HEK293 (cell line): ENCODE data around the gene GATAD2A.

ENCODE experiments used
- CTCF ChIA-PET: fragments of 350-600 bp; formaldehyde crosslinking; extraction: SDS; loops from one replicate; lab custom pipeline; 2021; ENCODE audit warnings: antibody characterized with exemption; lab: Yijun Ruan, JAX
- POLR2A ChIA-PET: fragments of 300-600 bp; formaldehyde crosslinking; extraction: SDS; loops from one replicate; lab custom pipeline; 2020; ENCODE audit warnings: antibody characterized with exemption, inconsistent platforms; lab: Yijun Ruan, JAX
- H3K27ac ChIP-seq: fragments of 200-500 bp; sonication (Bioruptor generic); 2 replicates; pipeline ENCODE4 v1.5.1; 2014; ENCODE audit warnings: low read depth, low read length, control low read depth, inconsistent platforms; ENCODE audit errors: extremely low read depth
- H3K36me3 ChIP-seq, 2 experiments: fragments of 200-500 bp in 1 of 2; sonication (Bioruptor generic) in 1 of 2; 1 replicate in 1 of 2; 2 replicates in 1 of 2; pipeline ENCODE4 v1.5.1; 2014 to 2017; ENCODE audit warnings: inconsistent platforms in 2 of 2, low read length in 2 of 2; ENCODE audit not compliant: control insufficient read depth in 2 of 2, insufficient read depth in 1 of 2
- H3K4me1 ChIP-seq: fragments of 200-500 bp; sonication (Bioruptor generic); 2 replicates; pipeline ENCODE4 v1.5.1; 2014; ENCODE audit warnings: mild to moderate bottlenecking, low read length, inconsistent platforms; ENCODE audit not compliant: control insufficient read depth, insufficient read depth
- H3K4me3 ChIP-seq: 2 replicates; pipeline ENCODE4 v1.5.1; 2011; ENCODE audit warnings: low read depth, mild to moderate bottlenecking, control low read depth, low read length, moderate library complexity
- H3K9me3 ChIP-seq: fragments of 200-500 bp; sonication (Bioruptor generic); 2 replicates; pipeline ENCODE4 v1.5.1; 2014; ENCODE audit warnings: low read depth, low read length, inconsistent platforms; ENCODE audit not compliant: control insufficient read depth, insufficient read depth
- ELK4 ChIP-seq: IDR thresholded peaks from 2 replicates; pipeline ENCODE4 v1.6.1; 2011; ENCODE audit warnings: mild to moderate bottlenecking, low read depth, low read length, borderline replicate concordance
- GLIS2 ChIP-seq: fragments of 450-650 bp; formaldehyde crosslinking; IDR thresholded peaks from 2 replicates; pipeline ENCODE4 v1.5.1; 2016; ENCODE audit warnings: missing biosample characterization, missing genetic modification characterization
- KLF1 ChIP-seq: fragments of 450-650 bp; formaldehyde crosslinking; IDR thresholded peaks from 2 replicates; pipeline ENCODE4 v1.5.1; 2016; ENCODE audit warnings: missing biosample characterization, missing genetic modification characterization
- KLF9 ChIP-seq: fragments of 450-650 bp; formaldehyde crosslinking; IDR thresholded peaks from 2 replicates; pipeline ENCODE4 v1.5.1; 2016; ENCODE audit warnings: missing biosample characterization, missing genetic modification characterization, low read depth
- MZF1 ChIP-seq: fragments of 450-650 bp; formaldehyde crosslinking; IDR thresholded peaks from 2 replicates; pipeline ENCODE4 v1.5.1; 2017; ENCODE audit warnings: missing biosample characterization, missing genetic modification characterization, borderline replicate concordance
- OSR2 ChIP-seq: fragments of 450-650 bp; formaldehyde crosslinking; IDR thresholded peaks from 2 replicates; pipeline ENCODE4 v1.5.1; 2016; ENCODE audit warnings: missing biosample characterization, missing genetic modification characterization
- PBX3 ChIP-seq: sonication (generic); formaldehyde crosslinking; IDR thresholded peaks from 2 replicates; pipeline ENCODE4 v1.8.1; 2022; ENCODE audit warnings: mild to moderate bottlenecking, moderate library complexity, missing genetic modification reagents
- SP2 ChIP-seq: fragments of 450-650 bp; formaldehyde crosslinking; IDR thresholded peaks from 2 replicates; pipeline ENCODE4 v1.5.1; 2016; ENCODE audit warnings: missing biosample characterization, missing genetic modification characterization
- SP3 ChIP-seq: fragments of 450-650 bp; formaldehyde crosslinking; IDR thresholded peaks from 2 replicates; pipeline ENCODE4 v1.5.1; 2016; ENCODE audit warnings: missing biosample characterization, missing genetic modification characterization
- YY1 ChIP-seq: fragments of 450-650 bp; formaldehyde crosslinking; IDR thresholded peaks from 2 replicates; pipeline ENCODE4 v1.5.1; 2018; ENCODE audit warnings: missing biosample characterization, missing genetic modification characterization
- ZBTB11 ChIP-seq: fragments of 450-650 bp; formaldehyde crosslinking; conservative IDR thresholded peaks from 2 replicates; pipeline ENCODE4 v1.5.1; 2016; ENCODE audit warnings: low read depth, missing biosample characterization, missing genetic modification characterization
- ZBTB20 ChIP-seq: fragments of 450-650 bp; formaldehyde crosslinking; IDR thresholded peaks from 2 replicates; pipeline ENCODE4 v1.5.1; 2016; ENCODE audit warnings: missing biosample characterization, missing genetic modification characterization
- ZBTB26 ChIP-seq: fragments of 450-650 bp; formaldehyde crosslinking; optimal IDR thresholded peaks from 2 replicates; pipeline ENCODE3; 2016; ENCODE audit warnings: missing biosample characterization, mild to moderate bottlenecking, missing genetic modification characterization
- ZEB2 ChIP-seq: fragments of 450-650 bp; formaldehyde crosslinking; IDR thresholded peaks from 2 replicates; pipeline ENCODE4 v1.5.1; 2016; ENCODE audit warnings: missing biosample characterization, missing genetic modification characterization
- ZNF174 ChIP-seq: fragments of 450-650 bp; formaldehyde crosslinking; IDR thresholded peaks from 2 replicates; pipeline ENCODE4 v1.5.0; 2017; ENCODE audit warnings: missing biosample characterization, mild to moderate bottlenecking, missing genetic modification characterization
- ZNF2 ChIP-seq: fragments of 450-650 bp; formaldehyde crosslinking; IDR thresholded peaks from 2 replicates; pipeline ENCODE4 v1.5.1; 2016; ENCODE audit warnings: missing biosample characterization, missing genetic modification characterization
- ZNF211 ChIP-seq: fragments of 450-650 bp; formaldehyde crosslinking; IDR thresholded peaks from 2 replicates; pipeline ENCODE4 v1.5.1; 2016; ENCODE audit warnings: low read depth, missing biosample characterization, missing genetic modification characterization
- ZNF223 ChIP-seq: fragments of 450-650 bp; formaldehyde crosslinking; IDR thresholded peaks from 2 replicates; pipeline ENCODE4 v1.5.1; 2016; ENCODE audit warnings: missing biosample characterization, missing genetic modification characterization
- ZNF391 ChIP-seq: fragments of 450-650 bp; formaldehyde crosslinking; IDR thresholded peaks from 2 replicates; pipeline ENCODE4 v1.5.1; 2016; ENCODE audit warnings: low read depth, missing biosample characterization, missing genetic modification characterization, borderline replicate concordance
- ZNF580 ChIP-seq: fragments of 450-650 bp; formaldehyde crosslinking; IDR thresholded peaks from 2 replicates; pipeline ENCODE4 v1.5.1; 2016; ENCODE audit warnings: missing biosample characterization, missing genetic modification characterization
- ZNF596 ChIP-seq: fragments of 450-650 bp; IDR thresholded peaks from 2 replicates; pipeline ENCODE4 v1.5.0; 2018; ENCODE audit warnings: missing biosample characterization, mild to moderate bottlenecking, missing genetic modification characterization, moderate library complexity
- ZNF624 ChIP-seq: fragments of 450-650 bp; formaldehyde crosslinking; IDR thresholded peaks from 2 replicates; pipeline ENCODE4 v1.5.1; 2017; ENCODE audit warnings: missing biosample characterization, missing genetic modification characterization
- ZNF629 ChIP-seq: fragments of 450-650 bp; formaldehyde crosslinking; IDR thresholded peaks from 2 replicates; pipeline ENCODE4 v1.5.1; 2017; ENCODE audit warnings: missing biosample characterization, missing genetic modification characterization
- ZNF639 ChIP-seq: fragments of 450-650 bp; formaldehyde crosslinking; IDR thresholded peaks from 2 replicates; pipeline ENCODE4 v1.5.1; 2016; ENCODE audit warnings: missing biosample characterization, missing genetic modification characterization
- ZNF747 ChIP-seq: fragments of 450-650 bp; formaldehyde crosslinking; IDR thresholded peaks from 2 replicates; pipeline ENCODE4 v1.5.1; 2016; ENCODE audit warnings: missing biosample characterization, missing genetic modification characterization
- ZSCAN16 ChIP-seq: fragments of 450-650 bp; formaldehyde crosslinking; IDR thresholded peaks from 2 replicates; pipeline ENCODE4 v1.5.1; 2016; ENCODE audit warnings: missing biosample characterization, missing genetic modification characterization

GATAD2A gene

GRCh38 chr19:19515642-19516519 lies 110.4 kb downstream of the GATAD2A start, which contains the start of gene NDUFA13:
Gene NDUFA13 (plus strand): TSS chr19:19516225. CDS start chr19:19516239, 14 bp downstream.
- H3K9me3 ChIP-seq, result no peaks in the 10 kb centered on the region
- ChIA-PET POLR2A (interaction anchor here (0.7 to 2.4 kb wide), 6 partner anchors 9 to 325 kb away, joined by 3 to 6 read pairs (median 3); partner anchors contain the start of genes GATAD2A and YJEFN3), CTCF (interaction anchor here (0.7 to 1.2 kb wide), 5 partner anchors 27 to 332 kb away, joined by 3 to 4 read pairs (median 3); no protein-coding TSS in a partner anchor)
- no peaks in the 10 kb centered on the region for H3K4me1 ChIP-seq
- H3K4me3 ChIP-seq, result peak within 1 kb of the TSS; percentile 83
- H3K36me3 ChIP-seq, result peaks cover 15 to 27% of the 10 kb centered on the region in 2 experiments; a peak in 2 of 3 replicates
- peak within 1 kb of the TSS; percentile 33; the same call in 1 of the 2 replicates for H3K27ac ChIP-seq
- peak; percentile 76 for TF ChIP-seq KLF1 (tag by site-specific recombination)
- no peak for TF ChIP-seq MZF1 (tag by site-specific recombination)
- 0 out of 2 replicates have a peak, but pooled peaks have one; percentile 36 for TF ChIP-seq ZEB2
- TF ChIP-seq SP2 (tag by site-specific recombination), result peak; percentile 78
- TF ChIP-seq ZNF2 (tag by site-specific recombination), result 0 out of 2 replicates have a peak, but pooled peaks have one; percentile 44
- TF ChIP-seq ELK4, result peak; percentile 93; the same call in 1 of the 2 replicates
- peak; percentile 20 for TF ChIP-seq ZBTB26 (tag by site-specific recombination)
- TF ChIP-seq ZNF747 (tag by site-specific recombination), result no peak
- TF ChIP-seq ZNF629, result peak; percentile 84
- TF ChIP-seq ZNF223 (tag by site-specific recombination), result no peak
- peak; percentile 81 for TF ChIP-seq ZNF639
- TF ChIP-seq GLIS2 (tag by site-specific recombination), result no peak
- TF ChIP-seq ZSCAN16 (tag by site-specific recombination), result no peak
- TF ChIP-seq OSR2, result no peak
- TF ChIP-seq ZBTB11 (tag by site-specific recombination), result peak; percentile 97
- TF ChIP-seq ZNF391 (tag by site-specific recombination), result 0 out of 2 replicates have a peak, but pooled peaks have one; percentile 27
- no peak for TF ChIP-seq ZNF174 (tag by site-specific recombination)
- TF ChIP-seq ZNF624 (tag by site-specific recombination), result no peak
- TF ChIP-seq KLF9 (tag by site-specific recombination), result peak; percentile 28; the same call in 1 of the 2 replicates
- TF ChIP-seq SP3, result peak; percentile 67
- TF ChIP-seq ZBTB20, result peak; percentile 71
- TF ChIP-seq PBX3 (CRISPR knock-in tag), result peak; percentile 41; the same call in 1 of the 2 replicates
- TF ChIP-seq ZNF596 (tag by site-specific recombination), result no peak
- TF ChIP-seq ZNF580 (tag by site-specific recombination), result peak; percentile 95
- TF ChIP-seq YY1 (tag by site-specific recombination), result peak; percentile 97
- no peak for TF ChIP-seq ZNF211 (tag by site-specific recombination)
